ENCODE measurements around the gene TPO. TPM values are rescaled to one million over a fixed set of nuclear protein-coding genes. Genes with fewer than 3 reads are reported as not detected.

TPO gene
- total RNA-seq, 1 experiment from 2014 or later, result not detected

- TF ChIP-seq, protein P1, sequence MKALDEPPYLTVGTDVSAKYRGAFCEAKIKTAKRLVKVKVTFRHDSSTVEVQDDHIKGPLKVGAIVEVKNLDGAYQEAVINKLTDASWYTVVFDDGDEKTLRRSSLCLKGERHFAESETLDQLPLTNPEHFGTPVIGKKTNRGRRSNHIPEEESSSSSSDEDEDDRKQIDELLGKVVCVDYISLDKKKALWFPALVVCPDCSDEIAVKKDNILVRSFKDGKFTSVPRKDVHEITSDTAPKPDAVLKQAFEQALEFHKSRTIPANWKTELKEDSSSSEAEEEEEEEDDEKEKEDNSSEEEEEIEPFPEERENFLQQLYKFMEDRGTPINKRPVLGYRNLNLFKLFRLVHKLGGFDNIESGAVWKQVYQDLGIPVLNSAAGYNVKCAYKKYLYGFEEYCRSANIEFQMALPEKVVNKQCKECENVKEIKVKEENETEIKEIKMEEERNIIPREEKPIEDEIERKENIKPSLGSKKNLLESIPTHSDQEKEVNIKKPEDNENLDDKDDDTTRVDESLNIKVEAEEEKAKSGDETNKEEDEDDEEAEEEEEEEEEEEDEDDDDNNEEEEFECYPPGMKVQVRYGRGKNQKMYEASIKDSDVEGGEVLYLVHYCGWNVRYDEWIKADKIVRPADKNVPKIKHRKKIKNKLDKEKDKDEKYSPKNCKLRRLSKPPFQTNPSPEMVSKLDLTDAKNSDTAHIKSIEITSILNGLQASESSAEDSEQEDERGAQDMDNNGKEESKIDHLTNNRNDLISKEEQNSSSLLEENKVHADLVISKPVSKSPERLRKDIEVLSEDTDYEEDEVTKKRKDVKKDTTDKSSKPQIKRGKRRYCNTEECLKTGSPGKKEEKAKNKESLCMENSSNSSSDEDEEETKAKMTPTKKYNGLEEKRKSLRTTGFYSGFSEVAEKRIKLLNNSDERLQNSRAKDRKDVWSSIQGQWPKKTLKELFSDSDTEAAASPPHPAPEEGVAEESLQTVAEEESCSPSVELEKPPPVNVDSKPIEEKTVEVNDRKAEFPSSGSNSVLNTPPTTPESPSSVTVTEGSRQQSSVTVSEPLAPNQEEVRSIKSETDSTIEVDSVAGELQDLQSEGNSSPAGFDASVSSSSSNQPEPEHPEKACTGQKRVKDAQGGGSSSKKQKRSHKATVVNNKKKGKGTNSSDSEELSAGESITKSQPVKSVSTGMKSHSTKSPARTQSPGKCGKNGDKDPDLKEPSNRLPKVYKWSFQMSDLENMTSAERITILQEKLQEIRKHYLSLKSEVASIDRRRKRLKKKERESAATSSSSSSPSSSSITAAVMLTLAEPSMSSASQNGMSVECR (CRISPR knock-in tag; IDR thresholded peaks at IDR 0.05; ENCODE audit: borderline replicate concordance), result no peak
- TF ChIP-seq PRDM15 (CRISPR knock-in tag; IDR thresholded peaks at IDR 0.05), result no peak
- no peak for TF ChIP-seq ETV6 (CRISPR knock-in tag; IDR thresholded peaks at IDR 0.05)
- TF ChIP-seq, protein P2, sequence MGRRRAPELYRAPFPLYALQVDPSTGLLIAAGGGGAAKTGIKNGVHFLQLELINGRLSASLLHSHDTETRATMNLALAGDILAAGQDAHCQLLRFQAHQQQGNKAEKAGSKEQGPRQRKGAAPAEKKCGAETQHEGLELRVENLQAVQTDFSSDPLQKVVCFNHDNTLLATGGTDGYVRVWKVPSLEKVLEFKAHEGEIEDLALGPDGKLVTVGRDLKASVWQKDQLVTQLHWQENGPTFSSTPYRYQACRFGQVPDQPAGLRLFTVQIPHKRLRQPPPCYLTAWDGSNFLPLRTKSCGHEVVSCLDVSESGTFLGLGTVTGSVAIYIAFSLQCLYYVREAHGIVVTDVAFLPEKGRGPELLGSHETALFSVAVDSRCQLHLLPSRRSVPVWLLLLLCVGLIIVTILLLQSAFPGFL (CRISPR knock-in tag; IDR thresholded peaks at IDR 0.05; ENCODE audit: borderline replicate concordance), result no peak
- no peak for TF ChIP-seq FOXP4 (CRISPR knock-in tag; IDR thresholded peaks at IDR 0.05)
- TF ChIP-seq ELF4 (CRISPR knock-in tag; IDR thresholded peaks at IDR 0.05; ENCODE audit: low read depth), result no peak
- no peak for TF ChIP-seq OVOL2 (CRISPR knock-in tag; IDR thresholded peaks at IDR 0.05; ENCODE audit: borderline replicate concordance)
- TF ChIP-seq, protein P3, sequence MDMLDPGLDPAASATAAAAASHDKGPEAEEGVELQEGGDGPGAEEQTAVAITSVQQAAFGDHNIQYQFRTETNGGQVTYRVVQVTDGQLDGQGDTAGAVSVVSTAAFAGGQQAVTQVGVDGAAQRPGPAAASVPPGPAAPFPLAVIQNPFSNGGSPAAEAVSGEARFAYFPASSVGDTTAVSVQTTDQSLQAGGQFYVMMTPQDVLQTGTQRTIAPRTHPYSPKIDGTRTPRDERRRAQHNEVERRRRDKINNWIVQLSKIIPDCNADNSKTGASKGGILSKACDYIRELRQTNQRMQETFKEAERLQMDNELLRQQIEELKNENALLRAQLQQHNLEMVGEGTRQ (CRISPR knock-in tag; IDR thresholded peaks at IDR 0.05), result no peak
- TF ChIP-seq, protein P4, sequence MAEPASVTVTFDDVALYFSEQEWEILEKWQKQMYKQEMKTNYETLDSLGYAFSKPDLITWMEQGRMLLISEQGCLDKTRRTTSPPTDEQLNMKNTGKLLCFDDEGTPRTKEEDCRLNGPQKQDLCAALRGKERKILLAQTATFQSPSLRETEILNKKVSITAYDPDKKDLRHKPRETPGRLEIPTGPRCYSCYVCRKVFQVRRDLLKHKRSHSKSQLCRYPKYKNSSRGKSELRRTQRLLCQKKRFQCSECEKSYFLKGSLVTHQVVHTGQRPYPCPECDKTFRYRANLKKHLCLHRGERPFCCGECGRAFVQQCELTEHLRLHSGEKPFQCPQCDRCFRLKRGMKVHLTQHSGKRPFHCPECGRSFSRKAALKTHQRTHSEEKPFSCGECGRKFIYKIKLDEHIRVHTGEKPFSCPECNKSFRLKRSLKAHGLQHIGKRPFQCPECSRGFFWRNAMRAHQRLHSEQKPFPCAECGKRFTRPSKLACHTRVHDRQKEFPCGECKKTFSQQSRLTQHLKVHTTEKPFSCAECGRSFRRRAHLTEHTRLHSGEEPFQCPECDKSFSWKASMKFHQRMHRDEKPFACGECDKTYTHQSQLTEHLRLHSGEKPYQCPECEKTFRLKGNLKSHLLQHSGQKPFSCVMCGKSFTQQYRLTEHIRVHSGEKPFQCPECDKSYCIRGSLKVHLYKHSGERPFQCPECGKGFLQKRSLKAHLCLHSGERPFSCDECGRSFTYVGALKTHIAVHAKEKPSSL (CRISPR knock-in tag; conservative IDR thresholded peaks at IDR 0.05), result no peak
- TF ChIP-seq, protein P5, sequence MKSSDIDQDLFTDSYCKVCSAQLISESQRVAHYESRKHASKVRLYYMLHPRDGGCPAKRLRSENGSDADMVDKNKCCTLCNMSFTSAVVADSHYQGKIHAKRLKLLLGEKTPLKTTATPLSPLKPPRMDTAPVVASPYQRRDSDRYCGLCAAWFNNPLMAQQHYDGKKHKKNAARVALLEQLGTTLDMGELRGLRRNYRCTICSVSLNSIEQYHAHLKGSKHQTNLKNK (CRISPR knock-in tag; IDR thresholded peaks at IDR 0.05), result no peak
- no peak for TF ChIP-seq TEAD1 (CRISPR knock-in tag; IDR thresholded peaks at IDR 0.05)
- TF ChIP-seq, protein P6, sequence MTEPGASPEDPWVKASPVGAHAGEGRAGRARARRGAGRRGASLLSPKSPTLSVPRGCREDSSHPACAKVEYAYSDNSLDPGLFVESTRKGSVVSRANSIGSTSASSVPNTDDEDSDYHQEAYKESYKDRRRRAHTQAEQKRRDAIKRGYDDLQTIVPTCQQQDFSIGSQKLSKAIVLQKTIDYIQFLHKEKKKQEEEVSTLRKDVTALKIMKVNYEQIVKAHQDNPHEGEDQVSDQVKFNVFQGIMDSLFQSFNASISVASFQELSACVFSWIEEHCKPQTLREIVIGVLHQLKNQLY (CRISPR knock-in tag; IDR thresholded peaks at IDR 0.05), result no peak
Observed at GRCh38 chr2:1406434-1406833, 6.8 kb upstream of the TPO start (continued).
